H1 (cell line): ENCODE data around the gene CNBD2. TPM values are rescaled to one million over a fixed set of nuclear protein-coding genes. Genes with fewer than 3 reads are reported as not detected.

Experiments used
- ATF2 ChIP-seq: IDR thresholded peaks from 2 replicates; pipeline ENCODE4 v1.6.1; 2012; ENCODE audit warnings: low read length, inconsistent platforms
- BACH1 ChIP-seq: IDR thresholded peaks from 2 replicates; pipeline ENCODE4 v1.6.1; 2012; ENCODE audit warnings: low read length, improper control_type of control experiment
- BCL11A ChIP-seq, 2 experiments: IDR thresholded peaks; one replicate each; pipeline ENCODE4 v1.6.1; 2011; ENCODE audit warnings: low read depth in 2 of 2, low read length in 2 of 2, mild to moderate bottlenecking in 2 of 2
- CHD2 ChIP-seq: IDR thresholded peaks from 2 replicates; pipeline ENCODE4 v1.6.1; 2012; ENCODE audit warnings: low read length, improper control_type of control experiment
- E2F6 ChIP-seq: IDR thresholded peaks from 2 replicates; pipeline ENCODE4 v1.6.1; 2012; ENCODE audit warnings: inconsistent platforms
- EP300 ChIP-seq, 2 experiments: IDR thresholded peaks; 1 replicate in 1 of 2; 2 replicates in 1 of 2; pipeline ENCODE4 v1.6.1; 2011 to 2012; ENCODE audit warnings: low read depth in 2 of 2, low read length in 2 of 2, mild to moderate bottlenecking in 2 of 2, borderline replicate concordance in 1 of 2, inconsistent platforms in 1 of 2, moderate library complexity in 1 of 2
- FOSL1 ChIP-seq: IDR thresholded peaks from 2 replicates; pipeline ENCODE4 v1.6.1; 2011; ENCODE audit warnings: mild to moderate bottlenecking, low read depth, low read length, moderate library complexity; ENCODE audit not compliant: insufficient read depth
- GABPA ChIP-seq: IDR thresholded peaks from 2 replicates; pipeline ENCODE4 v1.6.1; 2011; ENCODE audit warnings: mild to moderate bottlenecking, low read length, moderate library complexity, borderline replicate concordance; ENCODE audit not compliant: insufficient read depth
- HDAC2 ChIP-seq, 2 experiments: fragments of 300-600 bp in 1 of 2; sonication (generic) in 1 of 2; IDR thresholded peaks; 2 replicates each; pipeline ENCODE4 v1.6.1; 2011 to 2012; ENCODE audit warnings: low read depth in 2 of 2, low read length in 2 of 2, mild to moderate bottlenecking in 2 of 2, moderate library complexity in 2 of 2, borderline replicate concordance in 1 of 2, inconsistent platforms in 1 of 2
- KDM4A ChIP-seq: IDR thresholded peaks from one replicate; pipeline ENCODE4 v1.7.1; 2012; ENCODE audit warnings: low read depth, mild to moderate bottlenecking, moderate library complexity, low read length, inconsistent platforms; ENCODE audit not compliant: severe bottlenecking
- MAX ChIP-seq: IDR thresholded peaks from 2 replicates; pipeline ENCODE4 v1.6.1; 2012; ENCODE audit warnings: inconsistent platforms
- POLR2A ChIP-seq, 2 experiments: IDR thresholded peaks; 1 replicate in 1 of 2; 2 replicates in 1 of 2; pipeline ENCODE4 v1.6.1; 2011; ENCODE audit warnings: low read depth in 2 of 2, low read length in 2 of 2, mild to moderate bottlenecking in 2 of 2; ENCODE audit errors: control extremely low read depth in 1 of 2
- POLR2AphosphoS5 ChIP-seq: IDR thresholded peaks from 2 replicates; pipeline ENCODE4 v1.6.1; 2011; ENCODE audit warnings: low read depth, low read length
- RXRA ChIP-seq: IDR thresholded peaks from 2 replicates; pipeline ENCODE4 v1.6.1; 2011; ENCODE audit warnings: low read depth, mild to moderate bottlenecking, low read length, moderate library complexity; ENCODE audit not compliant: insufficient read depth
- SAP30 ChIP-seq: fragments of 300-600 bp; sonication (generic); IDR thresholded peaks from 2 replicates; pipeline ENCODE4 v1.7.1; 2012; ENCODE audit warnings: low read length, moderate library complexity, mild to moderate bottlenecking, inconsistent platforms; ENCODE audit not compliant: insufficient read depth, insufficient replicate concordance
- SIN3A ChIP-seq, 2 experiments: IDR thresholded peaks in 1 of 2; conservative IDR thresholded peaks in 1 of 2; 2 replicates each; pipeline ENCODE4 v1.6.1; 2011 to 2012; ENCODE audit warnings: low read length in 2 of 2, improper control_type of control experiment in 1 of 2, low read depth in 1 of 2, mild to moderate bottlenecking in 1 of 2
- SP1 ChIP-seq: IDR thresholded peaks from 2 replicates; pipeline ENCODE4 v1.6.1; 2011; ENCODE audit warnings: low read depth, low read length
- SP4 ChIP-seq: IDR thresholded peaks from 2 replicates; pipeline ENCODE4 v1.6.1; 2012; ENCODE audit warnings: low read length, inconsistent platforms
- TAF7 ChIP-seq: optimal IDR thresholded peaks from 2 replicates; pipeline ENCODE3; 2011; ENCODE audit warnings: low read depth, mild to moderate bottlenecking, inconsistent platforms, low read length, moderate library complexity, borderline replicate concordance
- TBP ChIP-seq: IDR thresholded peaks from 2 replicates; pipeline ENCODE4 v1.6.1; 2011; ENCODE audit warnings: low read depth, low read length, improper control_type of control experiment
- ZNF274 ChIP-seq: IDR thresholded peaks from 2 replicates; pipeline ENCODE4 v1.7.0; 2012; ENCODE audit warnings: low read length, borderline replicate concordance; ENCODE audit errors: extremely low read depth
- polyA plus RNA-seq, 7 experiments: library from polyadenylated mRNA; depleted of rRNA in 3 of 7; stranded (reverse) in 5 of 7; unstranded in 2 of 7; fragments of >200 nt in 5 of 7; fragments of 200-250 nt in 2 of 7; gene quantifications; 1 replicate in 5 of 7; 2 replicates in 1 of 7; 4 replicates in 1 of 7; pipeline versions ENCODE4 v1.2.1 to v1.2.3, GENCODE V29; 2011 to 2013; ENCODE audit warnings: missing spikeins in 2 of 7, mixed read lengths in 2 of 7
- total RNA-seq: library from RNA; stranded (reverse); fragmentation: NEBNext Ultra II Directional; extraction: Animal tissue kit (Norgen Biotek cat#: 25700); gene quantifications from 2 replicates; pipeline ENCODE4 v1.2.1, GENCODE V29; 2021

CNBD2 gene
- total and polyA plus RNA-seq, 2 of the 8 experiments (the other 6 are each of a cell fraction or from before 2014, with no cell fraction given): 2.6 to 4.5 TPM

GRCh38 chr20:36064658-36065426 is 96.5 kb downstream of the CNBD2 start (continued):
- TF ChIP-seq EP300 (IDR thresholded peaks at IDR 0.05; ENCODE audit: borderline replicate concordance in 1 of 2, low read depth in 2 of 2, low read length in 2 of 2) (no peak), KDM4A (peak; percentile 24), TAF7 (no peak), POLR2AphosphoS5 (no peak), BCL11A (IDR thresholded peaks at IDR 0.05; ENCODE audit: low read depth in 2 of 2, low read length in 2 of 2) (no peak), SIN3A (conservative IDR thresholded peaks at IDR 0.05 in 1 of 2, IDR thresholded peaks at IDR 0.05 in 1 of 2; ENCODE audit: low read depth in 1 of 2, low read length in 2 of 2) (peak; percentile 91 to 97; a peak in 3 of 4 replicates), HDAC2 (IDR thresholded peaks at IDR 0.05; ENCODE audit: borderline replicate concordance in 1 of 2, low read depth in 2 of 2, low read length in 2 of 2) (peak in 1 of 2 experiments; percentile 92; a peak in 1 of 4 replicates), BACH1 (no peak), CHD2 (no peak), SP1 (0 out of 2 replicates have a peak, but pooled peaks have one; percentile 34), E2F6 (peak; percentile 83; the same call in 1 of the 2 replicates), SP4 (no peak), RXRA (no peak), TBP (no peak; the same call in 1 of the 2 replicates), ZNF274 (no peak), GABPA (no peak), FOSL1 (no peak), MAX (no peak; the same call in none of the 2 replicates), ATF2 (no peak), SAP30 (no peak), POLR2A (IDR thresholded peaks at IDR 0.05; ENCODE audit: control extremely low read depth in 1 of 2, low read depth in 2 of 2, low read length in 2 of 2) (no peak)
